Measurements from ENCODE around the gene FBXL14. TPM values are rescaled to one million over a fixed set of nuclear protein-coding genes. Genes with fewer than 3 reads are reported as not detected.

Gene FBXL14
- total and polyA plus RNA-seq, 2 experiments from 2014 or later: 8.6 to 11.7 TPM

DNA sequence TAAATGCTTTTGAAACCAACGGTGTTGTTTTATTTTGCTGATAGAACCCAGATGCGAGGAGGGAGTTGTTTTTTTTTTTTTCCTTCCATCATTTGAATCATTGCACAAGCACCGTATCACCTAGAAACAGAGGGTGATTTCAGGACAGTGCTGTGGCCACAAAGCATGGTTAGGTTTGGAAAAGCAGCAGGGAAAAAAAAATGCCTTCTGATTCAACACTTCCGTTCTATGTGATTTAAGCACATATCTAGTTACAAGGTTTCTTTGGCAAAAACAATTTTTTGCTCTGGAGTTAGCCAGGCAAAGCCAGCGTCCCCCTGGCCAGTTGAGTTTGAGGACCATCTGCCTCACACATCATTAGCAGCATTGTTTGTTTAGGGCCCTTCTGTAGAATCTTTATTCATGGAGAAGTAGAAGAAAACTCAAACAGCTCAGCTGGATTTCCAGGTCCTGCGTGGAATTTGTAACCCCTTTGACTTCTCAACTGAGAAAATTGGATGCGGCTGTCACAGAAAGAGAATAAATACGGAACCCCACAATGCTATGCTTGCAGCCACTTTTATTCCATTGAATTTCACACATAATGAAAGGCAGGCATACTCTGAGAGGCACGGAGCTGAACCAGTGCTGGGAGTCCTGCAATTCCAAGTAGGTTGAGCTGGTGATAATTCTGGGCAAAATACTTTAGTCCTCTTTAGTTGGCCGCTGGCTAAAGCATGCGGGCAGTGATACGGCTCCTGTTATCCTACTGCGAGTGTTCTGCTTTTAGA lies 17.6 kb upstream of the FBXL14 start:
- Histone ChIP-seq H3K27ac (no peak overlapping the region), H2AFZ (no peak overlapping the region), H3K4me1 (ENCODE audit: insufficient read depth) (peaks cover 1% of the 10 kb centered on the region), H3K9me2 (replicated peaks; ENCODE audit: insufficient read depth) (no peaks in the 10 kb centered on the region), H3K36me3 (replicated peaks; ENCODE audit: insufficient read depth, low read depth) (no peaks in the 10 kb centered on the region), H3K9me3 (ENCODE audit: low read depth) (no peaks in the 10 kb centered on the region), H4K20me1 (ENCODE audit: insufficient read depth, poor library complexity, severe bottlenecking) (no peaks in the 10 kb centered on the region), H3K4me3 (no peak overlapping the region), H3K4me2 (peak overlapping the region; percentile 6), H3K79me2 (no peaks in the 10 kb centered on the region), H3K27me3 (no peaks in the 10 kb centered on the region)
- TF ChIP-seq, protein P1, sequence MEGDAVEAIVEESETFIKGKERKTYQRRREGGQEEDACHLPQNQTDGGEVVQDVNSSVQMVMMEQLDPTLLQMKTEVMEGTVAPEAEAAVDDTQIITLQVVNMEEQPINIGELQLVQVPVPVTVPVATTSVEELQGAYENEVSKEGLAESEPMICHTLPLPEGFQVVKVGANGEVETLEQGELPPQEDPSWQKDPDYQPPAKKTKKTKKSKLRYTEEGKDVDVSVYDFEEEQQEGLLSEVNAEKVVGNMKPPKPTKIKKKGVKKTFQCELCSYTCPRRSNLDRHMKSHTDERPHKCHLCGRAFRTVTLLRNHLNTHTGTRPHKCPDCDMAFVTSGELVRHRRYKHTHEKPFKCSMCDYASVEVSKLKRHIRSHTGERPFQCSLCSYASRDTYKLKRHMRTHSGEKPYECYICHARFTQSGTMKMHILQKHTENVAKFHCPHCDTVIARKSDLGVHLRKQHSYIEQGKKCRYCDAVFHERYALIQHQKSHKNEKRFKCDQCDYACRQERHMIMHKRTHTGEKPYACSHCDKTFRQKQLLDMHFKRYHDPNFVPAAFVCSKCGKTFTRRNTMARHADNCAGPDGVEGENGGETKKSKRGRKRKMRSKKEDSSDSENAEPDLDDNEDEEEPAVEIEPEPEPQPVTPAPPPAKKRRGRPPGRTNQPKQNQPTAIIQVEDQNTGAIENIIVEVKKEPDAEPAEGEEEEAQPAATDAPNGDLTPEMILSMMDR (IDR thresholded peaks at IDR 0.05; ENCODE audit: poor library complexity): no peak
- TF ChIP-seq EZH2 (IDR thresholded peaks at IDR 0.05; ENCODE audit: borderline replicate concordance) (no peak), EZH2phosphoT487 (IDR thresholded peaks at IDR 0.05; ENCODE audit: low read depth, severe bottlenecking, unreplicated experiment) (no peak)
- no peak for DNase-seq (ENCODE audit: low spot score)
- WGBS (ENCODE audit: low lambda C conversion rate, missing lambda C conversion rate): 65% methylated on average over 13 of the region's 13 CpGs

DNA sequence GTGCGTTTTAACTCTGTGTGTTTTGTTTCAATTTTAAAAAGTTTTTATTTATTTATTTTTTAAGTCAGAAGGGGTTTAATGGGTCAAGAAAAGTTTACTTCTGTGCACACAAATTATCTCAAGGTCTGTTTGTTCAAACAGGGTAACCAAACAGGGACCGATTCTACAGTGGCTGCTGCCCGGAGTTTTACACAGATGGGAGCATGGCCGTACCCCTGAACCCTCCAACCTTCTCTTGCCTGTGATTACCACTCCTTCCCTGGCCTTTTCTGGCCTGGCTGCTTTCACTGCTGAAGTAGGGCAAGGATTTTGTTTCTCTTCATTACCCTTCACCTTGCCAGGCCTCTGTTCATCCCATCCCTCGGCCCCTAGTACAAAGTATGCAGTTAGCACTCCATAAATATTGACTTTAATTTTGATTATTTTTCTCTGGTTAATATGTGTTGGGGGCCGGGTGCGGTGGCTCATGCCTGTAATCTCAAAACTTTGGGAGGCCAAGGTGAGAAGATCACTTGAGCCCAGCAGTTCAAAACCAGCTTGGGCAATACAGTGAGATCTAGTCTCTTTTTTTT lies 15.8 kb upstream of the FBXL14 start:
- no peaks in the 10 kb centered on the region for H4K20me1 ChIP-seq (ENCODE audit: insufficient read depth, poor library complexity, severe bottlenecking)
- no peak overlapping the region for H3K4me3 ChIP-seq
- no peaks in the 10 kb centered on the region for H3K9me2 ChIP-seq (replicated peaks; ENCODE audit: insufficient read depth)
- H3K27me3 ChIP-seq: no peaks in the 10 kb centered on the region
- DNase-seq (ENCODE audit: low spot score): no peak
- H3K36me3 ChIP-seq (replicated peaks; ENCODE audit: insufficient read depth, low read depth): no peaks in the 10 kb centered on the region
- 60% methylated on average over 7 of the region's 7 CpGs for WGBS (ENCODE audit: low lambda C conversion rate, missing lambda C conversion rate)
- H3K4me1 ChIP-seq (ENCODE audit: insufficient read depth): peaks cover 15% of the 10 kb centered on the region
- no peaks in the 10 kb centered on the region for H3K9me3 ChIP-seq (ENCODE audit: low read depth)
- no peak overlapping the region for H2AFZ ChIP-seq
- TF ChIP-seq EZH2 (IDR thresholded peaks at IDR 0.05; ENCODE audit: borderline replicate concordance): no peak
- no peak for TF ChIP-seq EZH2phosphoT487 (IDR thresholded peaks at IDR 0.05; ENCODE audit: low read depth, severe bottlenecking, unreplicated experiment)
- TF ChIP-seq, protein P1 (IDR thresholded peaks at IDR 0.05; ENCODE audit: poor library complexity): no peak
- no peaks in the 10 kb centered on the region for H3K79me2 ChIP-seq
- H3K27ac ChIP-seq: no peak overlapping the region
- H3K4me2 ChIP-seq: no peak overlapping the region

DNA sequence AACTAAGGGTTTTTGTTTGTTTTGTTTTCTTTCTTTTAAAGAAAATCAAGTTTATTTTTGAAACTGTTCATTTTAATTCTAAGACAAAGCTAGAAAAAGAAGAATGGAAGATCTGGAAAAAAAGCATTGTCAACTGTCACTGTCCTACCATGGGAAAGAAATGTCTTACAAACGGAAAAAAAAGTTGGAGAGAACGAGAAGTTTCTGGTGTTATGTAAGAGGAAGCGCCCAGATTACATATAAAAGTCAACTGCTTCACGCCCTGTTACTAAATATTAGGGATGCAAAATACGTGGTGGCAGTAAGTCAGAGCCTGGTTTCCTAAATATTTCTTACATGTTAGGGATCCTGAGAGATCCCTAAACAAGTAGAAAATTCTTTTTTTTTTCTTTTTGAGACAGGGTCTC lies 14.3 kb upstream of the FBXL14 start:
- H3K36me3 ChIP-seq (replicated peaks; ENCODE audit: insufficient read depth, low read depth): no peaks in the 10 kb centered on the region
- peaks cover 15% of the 10 kb centered on the region for H3K4me1 ChIP-seq (ENCODE audit: insufficient read depth)
- no peaks in the 10 kb centered on the region for H3K79me2 ChIP-seq
- no peak for DNase-seq (ENCODE audit: low spot score)
- no peak overlapping the region for H3K4me2 ChIP-seq
- no peaks in the 10 kb centered on the region for H3K27me3 ChIP-seq
- no peaks in the 10 kb centered on the region for H4K20me1 ChIP-seq (ENCODE audit: insufficient read depth, poor library complexity, severe bottlenecking)
- no peak overlapping the region for H3K27ac ChIP-seq
- H3K4me3 ChIP-seq: no peak overlapping the region
- H2AFZ ChIP-seq: no peak overlapping the region
- TF ChIP-seq EZH2 (IDR thresholded peaks at IDR 0.05; ENCODE audit: borderline replicate concordance): no peak
- no peak for TF ChIP-seq EZH2phosphoT487 (IDR thresholded peaks at IDR 0.05; ENCODE audit: low read depth, severe bottlenecking, unreplicated experiment)
- TF ChIP-seq, protein P1 (IDR thresholded peaks at IDR 0.05; ENCODE audit: poor library complexity): no peak
- no peaks in the 10 kb centered on the region for H3K9me2 ChIP-seq (replicated peaks; ENCODE audit: insufficient read depth)
- WGBS (ENCODE audit: low lambda C conversion rate, missing lambda C conversion rate): 73% methylated on average over 5 of the region's 5 CpGs
- no peaks in the 10 kb centered on the region for H3K9me3 ChIP-seq (ENCODE audit: low read depth)

Measured in hepatocyte (in vitro differentiated cells).